Right lobe of liver (tissue), 6 donors: ENCODE data around the gene SPRY2. TPM values are rescaled to one million over a fixed set of nuclear protein-coding genes. Genes with fewer than 3 reads are reported as not detected.

Experiments used
- ATAC-seq, 4 donors: fragments of 200-7000 bp; cut with Tn5 transposase; one replicate each; pipeline ENCODE4 v1.9.1; 2020; ENCODE audit warnings: mild to moderate bottlenecking in 4 of 4, moderate library complexity in 4 of 4
- DNase-seq, 3 donors: peaks; one replicate each; pipeline ENCODE4 v3.0.0-alpha.2; 2020
- H3K27ac ChIP-seq, 3 donors: fragments of 200-600 bp; one replicate each; pipeline ENCODE4 v1.8.0; 2022
- H3K27me3 ChIP-seq, 2 donors: fragments of 200-600 bp; one replicate each; pipeline ENCODE4 v1.8.0; 2022
- H3K36me3 ChIP-seq, 4 donors: fragments of 200-600 bp; sonication (generic) in 1 of 4; one replicate each; pipeline versions ENCODE4 v1.5.1 to v1.8.0; 2017 to 2022; ENCODE audit warnings: control low read depth in 1 of 4
- H3K4me1 ChIP-seq, 4 donors: fragments of 200-600 bp; sonication (generic) in 1 of 4; one replicate each; pipeline versions ENCODE4 v1.5.1 to v1.8.0; 2017 to 2022; ENCODE audit warnings: control low read depth in 1 of 4
- H3K4me3 ChIP-seq, 3 donors: fragments of 200-600 bp; one replicate each; pipeline ENCODE4 v1.8.0; 2022
- H3K9me3 ChIP-seq, 4 donors: fragments of 200-600 bp; sonication (generic) in 1 of 4; one replicate each; pipeline versions ENCODE4 v1.5.1 to v1.8.0; 2017 to 2022; ENCODE audit warnings: control low read depth in 1 of 4
- POLR2A ChIP-seq: fragments of 450-650 bp; IDR thresholded peaks from one replicate; pipeline ENCODE4 v1.6.1; 2017; ENCODE audit warnings: antibody characterized with exemption, mild to moderate bottlenecking
- WGBS: methylation state at CpG from one replicate; pipeline ENCODE4 v1.1.6; 2018; ENCODE audit warnings: low coverage, low lambda C conversion rate; ENCODE audit not compliant: insufficient coverage; ENCODE audit errors: missing lambda C conversion rate; 5-methylcytosine and 5-hydroxymethylcytosine counted together
- intact Hi-C, 2 donors: fragments of 100-400 bp; cut with DNase I; formaldehyde crosslinking; loops; one replicate each; pipeline versions ENCODE4 v1.11.2 to v1.14.1; 2022
- small RNA-seq, 2 experiments: library from RNA; depleted of rRNA; stranded (forward); fragments of <200 nt; gene quantifications; one replicate each; pipeline ENCODE3, GENCODE V24; 2016
- total RNA-seq, 6 experiments: library from RNA; depleted of rRNA in 2 of 6; stranded (reverse); fragments of >200 nt in 2 of 6; fragmentation: NEBNext Ultra II Directional in 3 of 6; extraction: Animal tissue kit (Norgen Biotek cat#: 25700) in 3 of 6; gene quantifications; one replicate each; pipeline versions ENCODE4 v1.1.0 to v1.2.4, GENCODE V29; 2016 to 2023
- TF ChIP-seq, protein P1 (sequence below), 4 donors: fragments of 200-600 bp in 3 of 4; fragments of 450-650 bp in 1 of 4; IDR thresholded peaks; one replicate each; pipeline versions ENCODE4 v1.5.1 to v1.8.0; 2016 to 2022; ENCODE audit warnings: antibody characterized with exemption in 4 of 4, mild to moderate bottlenecking in 2 of 4
- donor health status: DM: no; HTN: yes; CAD: no.
- donor health status: DM: no; HTN: no; CAD: no.
- donor health status: DM: no; HTN: no; CAD: no.
- donor health status: DM: no; HTN: yes; CAD: no.
- donor health status: DM: no; HTN: yes; CAD: no.

The SPRY2 gene
- total RNA-seq, 6 experiments from 2014 or later: 9.4 to 14.7 (median 10.5) TPM

DNA sequence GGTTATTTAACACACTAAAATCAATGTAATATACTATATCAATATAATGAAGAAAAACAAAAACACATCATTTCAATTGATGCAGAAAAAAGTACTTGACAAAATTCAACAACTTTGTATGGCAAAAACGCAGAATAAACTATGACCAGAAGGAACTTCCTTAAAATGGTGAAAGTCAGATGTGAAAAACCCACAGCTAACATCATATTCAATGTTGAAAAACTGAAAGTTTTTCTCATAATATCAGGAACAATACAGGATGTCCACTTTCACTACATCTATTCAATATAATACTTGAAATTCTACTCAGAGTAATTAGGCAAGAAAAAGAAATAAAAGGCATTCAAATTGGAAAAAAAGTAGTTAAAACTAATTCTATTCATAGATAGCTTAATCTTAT is 50.3 kb downstream of the SPRY2 start:
- ATAC-seq (no peak), DNase-seq (no peak)
- no peaks in the 10 kb centered on the region for H3K9me3 ChIP-seq
- no peak overlapping the region for H3K27ac ChIP-seq
- no peaks in the 10 kb centered on the region for H3K4me1 ChIP-seq
- H3K4me3 ChIP-seq: no peak overlapping the region
- 61% methylated on average over 1 of the region's 1 CpG for WGBS
- H3K27me3 ChIP-seq: no peaks in the 10 kb centered on the region
- intact Hi-C loops: no loop called here
- no peak for TF ChIP-seq POLR2A
- TF ChIP-seq, protein P1, sequence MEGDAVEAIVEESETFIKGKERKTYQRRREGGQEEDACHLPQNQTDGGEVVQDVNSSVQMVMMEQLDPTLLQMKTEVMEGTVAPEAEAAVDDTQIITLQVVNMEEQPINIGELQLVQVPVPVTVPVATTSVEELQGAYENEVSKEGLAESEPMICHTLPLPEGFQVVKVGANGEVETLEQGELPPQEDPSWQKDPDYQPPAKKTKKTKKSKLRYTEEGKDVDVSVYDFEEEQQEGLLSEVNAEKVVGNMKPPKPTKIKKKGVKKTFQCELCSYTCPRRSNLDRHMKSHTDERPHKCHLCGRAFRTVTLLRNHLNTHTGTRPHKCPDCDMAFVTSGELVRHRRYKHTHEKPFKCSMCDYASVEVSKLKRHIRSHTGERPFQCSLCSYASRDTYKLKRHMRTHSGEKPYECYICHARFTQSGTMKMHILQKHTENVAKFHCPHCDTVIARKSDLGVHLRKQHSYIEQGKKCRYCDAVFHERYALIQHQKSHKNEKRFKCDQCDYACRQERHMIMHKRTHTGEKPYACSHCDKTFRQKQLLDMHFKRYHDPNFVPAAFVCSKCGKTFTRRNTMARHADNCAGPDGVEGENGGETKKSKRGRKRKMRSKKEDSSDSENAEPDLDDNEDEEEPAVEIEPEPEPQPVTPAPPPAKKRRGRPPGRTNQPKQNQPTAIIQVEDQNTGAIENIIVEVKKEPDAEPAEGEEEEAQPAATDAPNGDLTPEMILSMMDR (IDR thresholded peaks at IDR 0.05): no peak
- H3K36me3 ChIP-seq: no peaks in the 10 kb centered on the region

Small RNAs within 50 kb of the gene (small RNA-seq; reads per million reads assigned to genes)
- 0 reads per million in 2 experiments for gene RNU6-61P
